WTC11 (cell line): ENCODE measurements around the gene CLIC1. TPM values are rescaled to one million over a fixed set of nuclear protein-coding genes. Genes with fewer than 3 reads are reported as not detected.

Experiments
- ATAC-seq: fragments of 200-7000 bp; cut with Tn5 transposase; 2 replicates; pipeline ENCODE4 v1.10.0; 2021; ENCODE audit warnings: mild to moderate bottlenecking, moderate library complexity
- CTCF ChIA-PET: fragments of 300-600 bp; sonication (Branson Sonifier 250); formaldehyde crosslinking; loops from one replicate; lab custom pipeline; 2021; ENCODE audit warnings: antibody characterized with exemption; lab: Charles Lee
- POLR2A ChIA-PET: fragments of 350-600 bp; sonication (Branson Sonifier 250); formaldehyde crosslinking; loops from one replicate; lab custom pipeline; 2021; ENCODE audit warnings: antibody characterized with exemption; lab: Charles Lee
- DNase-seq: peaks from one replicate; pipeline ENCODE4 v3.0.0; 2021; ENCODE audit warnings: low spot score
- H3K27ac Mint-ChIP-seq: 2 replicates; pipeline ENCODE4 v1.8.0; 2021; ENCODE audit warnings: mixed read lengths
- H3K27me3 Mint-ChIP-seq: 2 replicates; pipeline ENCODE4 v1.8.0; 2021; ENCODE audit warnings: low read depth, mild to moderate bottlenecking, moderate library complexity, mixed read lengths
- H3K36me3 Mint-ChIP-seq: 2 replicates; pipeline ENCODE4 v1.8.0; 2021; ENCODE audit warnings: mixed read lengths
- H3K4me1 Mint-ChIP-seq: 2 replicates; pipeline ENCODE4 v1.8.0; 2022; ENCODE audit warnings: mixed read lengths
- H3K4me3 Mint-ChIP-seq: 2 replicates; pipeline ENCODE4 v1.8.0; 2021; ENCODE audit warnings: mild to moderate bottlenecking, moderate library complexity, mixed read lengths
- H3K9me3 Mint-ChIP-seq: 2 replicates; pipeline ENCODE4 v1.8.0; 2021; ENCODE audit warnings: mixed read lengths
- ATF2 ChIP-seq: sonication (generic); formaldehyde crosslinking; IDR thresholded peaks from 2 replicates; pipeline ENCODE4 v1.8.1; 2022; ENCODE audit warnings: low read depth, missing genetic modification reagents, borderline replicate concordance
- CBFB ChIP-seq: sonication (generic); formaldehyde crosslinking; IDR thresholded peaks from 2 replicates; pipeline ENCODE4 v1.8.1; 2022; ENCODE audit warnings: mild to moderate bottlenecking, low read depth, missing genetic modification reagents
- CREB1 ChIP-seq: sonication (generic); formaldehyde crosslinking; IDR thresholded peaks from 2 replicates; pipeline ENCODE4 v1.8.0; 2023; ENCODE audit warnings: mild to moderate bottlenecking, missing genetic modification reagents
- GABPB1 ChIP-seq: sonication (generic); formaldehyde crosslinking; IDR thresholded peaks from 2 replicates; pipeline ENCODE4 v1.8.1; 2023; ENCODE audit warnings: mild to moderate bottlenecking, missing genetic modification reagents
- KAT7 ChIP-seq: sonication (generic); formaldehyde crosslinking; IDR thresholded peaks from 2 replicates; pipeline ENCODE4 v1.8.1; 2023; ENCODE audit warnings: missing genetic modification reagents, mild to moderate bottlenecking, borderline replicate concordance
- MLX ChIP-seq: sonication (generic); formaldehyde crosslinking; IDR thresholded peaks from 2 replicates; pipeline ENCODE4 v1.8.1; 2023; ENCODE audit warnings: mild to moderate bottlenecking, missing genetic modification reagents, moderate library complexity
- MYBL2 ChIP-seq: sonication (generic); formaldehyde crosslinking; IDR thresholded peaks from 2 replicates; pipeline ENCODE4 v1.8.1; 2023; ENCODE audit warnings: mild to moderate bottlenecking, moderate library complexity, missing genetic modification reagents
- NFATC4 ChIP-seq: fragments of 250-450 bp; sonication (Bioruptor Pico); IDR thresholded peaks from 2 replicates; pipeline ENCODE4 v1.9.0; 2021; ENCODE audit warnings: mild to moderate bottlenecking
- NFE2L1 ChIP-seq: sonication (generic); formaldehyde crosslinking; IDR thresholded peaks from 2 replicates; pipeline ENCODE4 v1.8.1; 2023; ENCODE audit warnings: missing genetic modification reagents
- NR3C1 ChIP-seq: sonication (generic); formaldehyde crosslinking; conservative IDR thresholded peaks from 2 replicates; pipeline ENCODE4 v1.8.1; 2023; ENCODE audit warnings: low read depth, mild to moderate bottlenecking, missing genetic modification reagents
- RELA ChIP-seq: sonication (generic); formaldehyde crosslinking; IDR thresholded peaks from 2 replicates; pipeline ENCODE4 v1.8.1; 2022; ENCODE audit warnings: missing genetic modification reagents, mild to moderate bottlenecking, borderline replicate concordance
- SMAD4 ChIP-seq: sonication (generic); formaldehyde crosslinking; IDR thresholded peaks from 2 replicates; pipeline ENCODE4 v1.8.0; 2022; ENCODE audit warnings: mild to moderate bottlenecking, missing genetic modification reagents
- TP53 ChIP-seq: sonication (generic); formaldehyde crosslinking; IDR thresholded peaks from 2 replicates; pipeline ENCODE4 v1.8.1; 2023; ENCODE audit warnings: mild to moderate bottlenecking, missing genetic modification reagents
- USF1 ChIP-seq: sonication (generic); formaldehyde crosslinking; IDR thresholded peaks from 2 replicates; pipeline ENCODE4 v1.8.0; 2022; ENCODE audit warnings: mild to moderate bottlenecking, missing genetic modification reagents
- ZBTB21 ChIP-seq: sonication (generic); formaldehyde crosslinking; IDR thresholded peaks from 2 replicates; pipeline ENCODE4 v1.8.1; 2023; ENCODE audit warnings: mild to moderate bottlenecking, missing genetic modification reagents, borderline replicate concordance
- ZNF121 ChIP-seq: sonication (generic); formaldehyde crosslinking; IDR thresholded peaks from 2 replicates; pipeline ENCODE4 v1.8.0; 2023; ENCODE audit warnings: missing genetic modification reagents
- ZNF219 ChIP-seq: sonication (generic); formaldehyde crosslinking; IDR thresholded peaks from 2 replicates; pipeline ENCODE4 v1.8.0; 2023; ENCODE audit warnings: missing genetic modification reagents, mild to moderate bottlenecking, borderline replicate concordance
- ZNF232 ChIP-seq: sonication (generic); formaldehyde crosslinking; IDR thresholded peaks from 2 replicates; pipeline ENCODE4 v1.8.0; 2022; ENCODE audit warnings: mild to moderate bottlenecking, missing genetic modification reagents
- ZNF423 ChIP-seq: fragments of 250-450 bp; sonication (Bioruptor Pico); IDR thresholded peaks from 2 replicates; pipeline ENCODE4 v2.1.2; 2022; ENCODE audit warnings: mild to moderate bottlenecking, moderate library complexity
- ZNF425 ChIP-seq: fragments of 250-450 bp; sonication (Bioruptor Pico); conservative IDR thresholded peaks from 2 replicates; pipeline ENCODE4 v1.9.0; 2021; ENCODE audit warnings: mild to moderate bottlenecking
- ZSCAN18 ChIP-seq: fragments of 250-450 bp; sonication (Bioruptor Pico); IDR thresholded peaks from 2 replicates; pipeline ENCODE4 v2.1.2; 2022; ENCODE audit warnings: mild to moderate bottlenecking, moderate library complexity
- total RNA-seq: library from RNA; stranded (reverse); gene quantifications from 3 replicates; pipeline ENCODE4 v1.2.3, GENCODE V29; 2021
- TF ChIP-seq, protein P1 (sequence below): sonication (generic); formaldehyde crosslinking; IDR thresholded peaks from 2 replicates; pipeline ENCODE4 v1.8.1; 2023; ENCODE audit warnings: mild to moderate bottlenecking, moderate library complexity, missing genetic modification reagents

CLIC1 gene
- total RNA-seq, 1 experiment from 2014 or later, result 244 TPM

DNA sequence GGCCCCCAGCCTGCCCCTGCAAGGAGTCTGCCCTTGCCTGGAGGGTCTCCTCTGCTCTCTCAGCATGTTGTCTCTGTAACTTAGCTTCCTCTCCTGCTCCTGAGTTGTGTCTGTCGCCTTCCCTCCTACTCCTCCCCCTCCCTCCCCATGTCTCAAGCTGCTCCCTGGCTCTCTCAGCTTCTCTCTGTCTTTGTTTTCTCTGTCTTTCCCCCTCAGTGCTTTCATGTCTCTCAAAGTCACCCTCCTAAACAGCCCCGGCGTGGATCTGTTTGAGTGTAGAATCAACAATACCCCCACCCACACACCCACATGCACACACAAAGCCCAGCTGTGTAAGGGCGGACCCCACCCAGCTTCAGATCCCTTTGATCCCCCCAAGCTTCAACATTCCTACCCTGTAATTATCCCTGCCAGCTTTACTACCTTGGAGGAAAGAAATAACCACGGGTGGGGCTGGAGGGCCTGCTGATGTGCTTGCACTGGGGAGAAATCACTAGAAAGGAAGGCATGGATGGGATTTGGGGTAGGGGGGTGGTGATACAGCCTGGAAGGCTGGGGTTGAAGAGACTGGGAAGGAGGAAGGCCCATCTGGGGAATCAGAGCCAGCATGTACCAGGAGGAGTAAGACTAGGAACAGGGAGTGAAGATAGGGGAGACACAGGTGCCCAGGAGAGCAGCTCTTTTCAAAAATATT is 22.2 kb downstream of the CLIC1 start:
- H3K4me3 Mint-ChIP-seq, result no peak overlapping the region
- ChIA-PET POLR2A (interaction anchor here (0.8 to 1.5 kb wide), 3 partner anchors 13 to 113 kb away, joined by 3 to 6 read pairs (median 4); partner anchors contain the start of gene HSPA1B), CTCF (interaction anchor here (0.5 to 2.3 kb wide), 13 partner anchors 10 to 482 kb away, joined by 3 to 24 read pairs (median 4); partner anchors contain the start of genes ABHD16A, DDAH2 and VARS1)
- ATAC-seq (peak; percentile 39), DNase-seq (no peak)
- H3K9me3 Mint-ChIP-seq, result no peaks in the 10 kb centered on the region
- H3K27me3 Mint-ChIP-seq, result no peaks in the 10 kb centered on the region; the same call in 1 of the 2 replicates
- no peak overlapping the region for H3K27ac Mint-ChIP-seq
- TF ChIP-seq ZNF423 (CRISPR knock-in tag) (peak; percentile 66), NFE2L1 (CRISPR knock-in tag) (no peak)
- no peaks in the 10 kb centered on the region for H3K36me3 Mint-ChIP-seq
- H3K4me1 Mint-ChIP-seq, result peaks cover 46% of the 10 kb centered on the region

GRCh38 chr6:31713465-31713864 is 22.9 kb downstream of the CLIC1 start:
- peaks cover 41% of the 10 kb centered on the region for H3K4me1 Mint-ChIP-seq
- no peak for DNase-seq
- no peak for TF ChIP-seq GABPB1 (CRISPR knock-in tag)
- no peak for TF ChIP-seq USF1
- TF ChIP-seq NFATC4, result no peak
- TF ChIP-seq CREB1 (CRISPR knock-in tag), result no peak
- TF ChIP-seq, protein P1, sequence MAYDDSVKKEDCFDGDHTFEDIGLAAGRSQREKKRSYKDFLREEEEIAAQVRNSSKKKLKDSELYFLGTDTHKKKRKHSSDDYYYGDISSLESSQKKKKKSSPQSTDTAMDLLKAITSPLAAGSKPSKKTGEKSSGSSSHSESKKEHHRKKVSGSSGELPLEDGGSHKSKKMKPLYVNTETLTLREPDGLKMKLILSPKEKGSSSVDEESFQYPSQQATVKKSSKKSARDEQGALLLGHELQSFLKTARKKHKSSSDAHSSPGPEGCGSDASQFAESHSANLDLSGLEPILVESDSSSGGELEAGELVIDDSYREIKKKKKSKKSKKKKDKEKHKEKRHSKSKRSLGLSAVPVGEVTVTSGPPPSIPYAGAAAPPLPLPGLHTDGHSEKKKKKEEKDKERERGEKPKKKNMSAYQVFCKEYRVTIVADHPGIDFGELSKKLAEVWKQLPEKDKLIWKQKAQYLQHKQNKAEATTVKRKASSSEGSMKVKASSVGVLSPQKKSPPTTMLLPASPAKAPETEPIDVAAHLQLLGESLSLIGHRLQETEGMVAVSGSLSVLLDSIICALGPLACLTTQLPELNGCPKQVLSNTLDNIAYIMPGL (CRISPR knock-in tag), result no peak
- TF ChIP-seq NR3C1 (CRISPR knock-in tag), result no peak
- TF ChIP-seq MYBL2 (CRISPR knock-in tag), result no peak
- TF ChIP-seq RELA (CRISPR knock-in tag), result no peak
- no peak for TF ChIP-seq NFE2L1 (CRISPR knock-in tag)
- no peak for TF ChIP-seq ZNF219
- H3K9me3 Mint-ChIP-seq, result no peaks in the 10 kb centered on the region
- no peaks in the 10 kb centered on the region; the same call in 1 of the 2 replicates for H3K27me3 Mint-ChIP-seq
- ATAC-seq, result no peak
- H3K36me3 Mint-ChIP-seq, result no peaks in the 10 kb centered on the region
- no peak overlapping the region for H3K4me3 Mint-ChIP-seq
- no peak overlapping the region for H3K27ac Mint-ChIP-seq
- ChIA-PET CTCF (interaction anchor here (0.6 to 2.3 kb wide), 10 partner anchors 11 to 482 kb away, joined by 3 to 24 read pairs (median 4); partner anchors contain the start of genes DDAH2 and VARS1), POLR2A (interaction anchor here (0.8 to 1.5 kb wide), 3 partner anchors 14 to 114 kb away, joined by 3 to 6 read pairs (median 4); partner anchors contain the start of gene HSPA1B)

GRCh38 chr6:31712296-31712695 is 24.0 kb downstream of the CLIC1 start:
- no peak for ATAC-seq
- POLR2A ChIA-PET, result no interaction called here
- Mint-ChIP-seq H3K4me1 (peaks cover 29% of the 10 kb centered on the region), H3K27ac (no peak overlapping the region), H3K27me3 (no peaks in the 10 kb centered on the region; the same call in 1 of the 2 replicates), H3K36me3 (no peaks in the 10 kb centered on the region), H3K9me3 (no peaks in the 10 kb centered on the region), H3K4me3 (no peak overlapping the region)
- CTCF ChIA-PET, result interaction anchor here (0.8 to 1.4 kb wide), 4 partner anchors 9 to 131 kb away, joined by 3 read pairs; partner anchors contain the start of genes ABHD16A and HSPA1B
- DNase-seq, result no peak
- TF ChIP-seq ZSCAN18 (CRISPR knock-in tag) (no peak), TP53 (no peak), ZNF121 (CRISPR knock-in tag) (no peak), ATF2 (CRISPR knock-in tag) (no peak), MYBL2 (CRISPR knock-in tag) (no peak), MLX (CRISPR knock-in tag) (no peak), KAT7 (no peak), ZNF232 (CRISPR knock-in tag) (no peak), ZNF425 (CRISPR knock-in tag) (no peak), NR3C1 (CRISPR knock-in tag) (no peak), USF1 (no peak), CBFB (CRISPR knock-in tag) (no peak), SMAD4 (CRISPR knock-in tag) (no peak), ZBTB21 (CRISPR knock-in tag) (no peak)
